DND-41 (cell line): Measurements from ENCODE around the gene FEM1C.
"Not testable (repeated sequence)": the region's sequence is repeated elsewhere in the genome, so short reads cannot be mapped to it uniquely, and the experiment has no call there.

Experiments
- ATAC-seq: fragments of 200-7000 bp; cut with Tn5 transposase; 3 replicates; pipeline ENCODE4 v1.9.1; 2021; ENCODE audit warnings: low read depth; ENCODE audit not compliant: insufficient read depth
- DNase-seq: peaks from one replicate; pipeline ENCODE4 v3.0.0-alpha.2; 2020
- H2AFZ ChIP-seq: 2 replicates; pipeline ENCODE4 v1.6.0; 2012; ENCODE audit warnings: low read depth, low read length
- H3K27ac ChIP-seq: 2 replicates; pipeline ENCODE4 v1.5.1; 2012; ENCODE audit warnings: low read length, inconsistent platforms
- H3K27me3 ChIP-seq: fragments of 200-600 bp; sonication (generic); 2 replicates; pipeline ENCODE4 v1.6.0; 2012; ENCODE audit warnings: low read length, mild to moderate bottlenecking, inconsistent platforms; ENCODE audit not compliant: insufficient read depth, poor library complexity
- H3K36me3 ChIP-seq: 2 replicates; pipeline ENCODE4 v1.5.1; 2012; ENCODE audit warnings: low read length, inconsistent platforms; ENCODE audit not compliant: insufficient read depth
- H3K4me1 ChIP-seq: 2 replicates; pipeline ENCODE4 v1.5.1; 2012; ENCODE audit warnings: mild to moderate bottlenecking, low read length; ENCODE audit not compliant: insufficient read depth
- H3K4me2 ChIP-seq: 2 replicates; pipeline ENCODE4 v1.6.0; 2012; ENCODE audit warnings: mild to moderate bottlenecking, moderate library complexity, low read length, inconsistent platforms; ENCODE audit not compliant: insufficient read depth
- H3K4me3 ChIP-seq, 2 experiments: fragments of 200-600 bp in 1 of 2; shearing (Covaris generic) in 1 of 2; 2 replicates each; pipeline ENCODE4 v1.5.1; 2012 to 2016; ENCODE audit warnings: inconsistent platforms in 2 of 2, low read length in 2 of 2, mild to moderate bottlenecking in 2 of 2, low read depth in 1 of 2, moderate library complexity in 1 of 2
- H3K79me2 ChIP-seq: 2 replicates; pipeline ENCODE4 v1.6.0; 2012; ENCODE audit warnings: low read length, inconsistent platforms; ENCODE audit not compliant: insufficient read depth
- H3K9ac ChIP-seq: 2 replicates; pipeline ENCODE4 v1.6.0; 2012; ENCODE audit warnings: low read depth, mild to moderate bottlenecking, inconsistent platforms, low read length, moderate library complexity
- H3K9me3 ChIP-seq: 2 replicates; pipeline ENCODE4 v1.5.1; 2012; ENCODE audit warnings: low read length, moderate library complexity, mild to moderate bottlenecking, inconsistent platforms; ENCODE audit not compliant: insufficient read depth, severe bottlenecking
- H4K20me1 ChIP-seq: 2 replicates; pipeline ENCODE4 v1.6.0; 2012; ENCODE audit warnings: low read length; ENCODE audit not compliant: insufficient read depth
- EZH2 ChIP-seq: IDR thresholded peaks from 3 replicates; pipeline ENCODE4 v1.6.1; 2012; ENCODE audit warnings: borderline replicate concordance, low read depth, mild to moderate bottlenecking, moderate library complexity, low read length, inconsistent platforms; ENCODE audit not compliant: severe bottlenecking
- TF ChIP-seq, protein P1 (sequence below): IDR thresholded peaks from 2 replicates; pipeline ENCODE4 v1.5.1; 2012; ENCODE audit warnings: borderline replicate concordance, low read length, moderate library complexity, mild to moderate bottlenecking; ENCODE audit not compliant: poor library complexity, severe bottlenecking; ENCODE audit errors: extremely low read depth

FEM1C gene

DNA sequence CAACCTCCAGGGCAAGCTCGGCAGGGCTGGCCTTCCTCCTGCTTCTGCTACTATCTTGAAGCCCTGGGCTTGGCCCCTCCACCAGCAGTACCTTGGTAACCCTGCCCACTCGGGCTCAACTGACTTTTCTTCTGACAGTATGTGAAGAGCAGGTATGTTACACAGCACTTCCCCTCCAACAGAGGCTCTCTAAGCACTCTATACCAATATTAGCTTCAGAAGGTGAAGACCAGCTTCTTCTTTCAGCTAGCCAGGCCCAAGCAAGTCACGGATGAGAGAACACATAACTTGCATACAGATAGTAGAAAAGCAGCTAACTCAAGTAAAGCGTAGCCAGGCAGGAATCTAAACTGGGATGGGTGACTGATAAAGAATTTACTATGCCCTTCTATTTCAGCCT is 64.3 kb downstream of the FEM1C start:
- no peaks in the 10 kb centered on the region for H4K20me1 ChIP-seq
- no peaks in the 10 kb centered on the region for H3K9me3 ChIP-seq
- no peaks in the 10 kb centered on the region for H3K4me1 ChIP-seq
- H3K9ac ChIP-seq = no peak overlapping the region
- no peaks in the 10 kb centered on the region for H3K79me2 ChIP-seq
- H3K4me3 ChIP-seq = no peak overlapping the region
- H2AFZ ChIP-seq = no peak overlapping the region
- H3K27me3 ChIP-seq = peaks cover 5% of the 10 kb centered on the region
- DNase-seq = no peak
- TF ChIP-seq EZH2 = no peak
- H3K27ac ChIP-seq = no peak overlapping the region
- H3K36me3 ChIP-seq = no peaks in the 10 kb centered on the region
- no peak for ATAC-seq
- H3K4me2 ChIP-seq = no peak overlapping the region

DNA sequence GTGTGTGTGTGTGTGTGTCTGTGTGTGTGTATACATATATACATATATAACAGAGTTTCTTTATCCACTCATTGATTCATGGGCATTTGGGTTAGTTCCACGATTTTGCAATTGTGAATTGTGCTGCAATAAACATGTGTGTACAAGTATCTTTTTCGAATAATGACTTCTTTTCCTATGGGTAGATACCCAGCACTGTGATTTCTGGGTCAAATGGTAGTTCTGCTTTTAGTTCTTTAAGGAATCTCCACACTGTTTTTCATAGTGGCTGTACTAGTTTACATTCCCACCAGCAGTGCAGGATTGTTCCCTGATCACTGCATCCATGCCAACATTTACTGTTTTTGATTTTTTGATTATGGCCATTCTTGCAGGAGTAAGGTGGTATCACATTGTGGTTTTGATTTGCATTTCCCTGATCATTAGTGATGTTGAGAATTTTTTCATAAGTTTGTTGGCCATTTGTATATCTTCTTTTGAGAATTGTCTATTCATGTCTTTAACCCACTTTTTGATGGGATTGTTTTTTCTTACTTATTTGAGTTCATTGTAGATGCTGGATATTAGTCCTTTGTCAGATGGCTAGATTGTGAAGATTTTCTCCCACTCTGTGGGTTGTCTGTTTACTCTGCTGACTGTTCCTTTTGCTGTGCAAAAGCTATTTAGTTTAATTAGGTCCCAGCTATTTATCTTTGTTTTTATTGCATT is 65.3 kb downstream of the FEM1C start:
- not testable (repeated sequence) for H2AFZ ChIP-seq, H3K27ac ChIP-seq, H3K4me2 ChIP-seq, H4K20me1 ChIP-seq, ATAC-seq, H3K9ac ChIP-seq, H3K4me3 ChIP-seq, DNase-seq, H3K79me2 ChIP-seq, H3K27me3 ChIP-seq, H3K9me3 ChIP-seq, H3K36me3 ChIP-seq, H3K4me1 ChIP-seq

DNA sequence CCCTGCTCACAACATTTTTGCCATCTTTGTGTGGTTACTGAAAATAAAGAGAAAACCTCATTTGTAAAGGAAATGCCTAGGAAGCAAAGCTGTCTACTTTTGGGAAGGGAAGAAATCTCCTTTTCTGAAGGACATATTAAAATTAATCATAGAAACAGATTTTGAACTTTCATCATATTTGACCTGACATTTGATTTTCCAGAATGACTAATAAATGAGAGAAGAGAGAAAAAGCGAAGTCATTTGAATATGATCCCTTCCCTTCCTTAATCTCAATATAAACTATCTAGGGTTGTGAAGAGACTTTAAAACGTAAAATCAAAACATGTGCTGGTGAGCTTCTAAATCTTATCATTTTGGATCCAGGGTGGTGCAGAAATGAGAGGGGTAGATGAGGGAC is 66.3 kb downstream of the FEM1C start:
- H3K79me2 ChIP-seq = no peaks in the 10 kb centered on the region
- no peaks in the 10 kb centered on the region for H3K9me3 ChIP-seq
- no peak overlapping the region for H3K9ac ChIP-seq
- no peak for TF ChIP-seq EZH2
- TF ChIP-seq, protein P1, sequence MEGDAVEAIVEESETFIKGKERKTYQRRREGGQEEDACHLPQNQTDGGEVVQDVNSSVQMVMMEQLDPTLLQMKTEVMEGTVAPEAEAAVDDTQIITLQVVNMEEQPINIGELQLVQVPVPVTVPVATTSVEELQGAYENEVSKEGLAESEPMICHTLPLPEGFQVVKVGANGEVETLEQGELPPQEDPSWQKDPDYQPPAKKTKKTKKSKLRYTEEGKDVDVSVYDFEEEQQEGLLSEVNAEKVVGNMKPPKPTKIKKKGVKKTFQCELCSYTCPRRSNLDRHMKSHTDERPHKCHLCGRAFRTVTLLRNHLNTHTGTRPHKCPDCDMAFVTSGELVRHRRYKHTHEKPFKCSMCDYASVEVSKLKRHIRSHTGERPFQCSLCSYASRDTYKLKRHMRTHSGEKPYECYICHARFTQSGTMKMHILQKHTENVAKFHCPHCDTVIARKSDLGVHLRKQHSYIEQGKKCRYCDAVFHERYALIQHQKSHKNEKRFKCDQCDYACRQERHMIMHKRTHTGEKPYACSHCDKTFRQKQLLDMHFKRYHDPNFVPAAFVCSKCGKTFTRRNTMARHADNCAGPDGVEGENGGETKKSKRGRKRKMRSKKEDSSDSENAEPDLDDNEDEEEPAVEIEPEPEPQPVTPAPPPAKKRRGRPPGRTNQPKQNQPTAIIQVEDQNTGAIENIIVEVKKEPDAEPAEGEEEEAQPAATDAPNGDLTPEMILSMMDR = no peak
- no peak for DNase-seq
- no peaks in the 10 kb centered on the region for H3K36me3 ChIP-seq
- H3K27me3 ChIP-seq = peaks cover 5% of the 10 kb centered on the region
- ATAC-seq = no peak
- H2AFZ ChIP-seq = no peak overlapping the region
- H3K4me1 ChIP-seq = no peaks in the 10 kb centered on the region
- H3K4me2 ChIP-seq = no peak overlapping the region
- no peak overlapping the region for H3K4me3 ChIP-seq
- no peak overlapping the region for H3K27ac ChIP-seq
- H4K20me1 ChIP-seq = no peaks in the 10 kb centered on the region

DNA sequence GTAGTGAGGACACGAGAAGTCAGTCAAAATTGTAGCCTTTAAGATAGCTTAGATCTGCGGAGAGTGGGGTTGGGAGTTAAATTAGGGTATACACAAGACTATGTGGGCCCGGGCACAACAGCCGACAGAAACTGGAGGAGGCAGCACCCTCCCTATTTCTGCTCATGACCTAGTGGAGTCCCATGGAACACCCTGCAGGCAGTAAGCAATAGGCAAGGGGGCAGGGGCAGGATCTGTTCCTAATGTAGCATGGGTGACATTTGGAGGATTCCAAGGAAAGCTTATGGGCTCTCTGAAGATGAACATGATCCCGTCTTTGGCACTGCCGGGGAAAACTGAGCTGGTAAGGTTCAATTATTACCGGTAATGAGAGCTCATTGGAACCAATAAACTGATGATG is 67.0 kb downstream of the FEM1C start:
- Histone ChIP-seq H3K4me1 (no peaks in the 10 kb centered on the region), H3K4me2 (no peak overlapping the region), H3K4me3 (no peak overlapping the region), H3K79me2 (no peaks in the 10 kb centered on the region), H2AFZ (no peak overlapping the region), H3K27ac (no peak overlapping the region), H3K36me3 (no peaks in the 10 kb centered on the region), H3K9ac (no peak overlapping the region), H4K20me1 (no peaks in the 10 kb centered on the region), H3K27me3 (peaks cover 5% of the 10 kb centered on the region), H3K9me3 (no peaks in the 10 kb centered on the region)
- ATAC-seq = no peak
- no peak for DNase-seq
- no peak for TF ChIP-seq EZH2
- TF ChIP-seq, protein P1 = no peak
